Colonic mucosa (tissue), 4 donors: Measurements from ENCODE around the gene ERRFI1. TPM values are rescaled to one million over a fixed set of nuclear protein-coding genes. Genes with fewer than 3 reads are reported as not detected.

ENCODE experiments used
- DNase-seq: peaks from one replicate; pipeline ENCODE4 v3.0.0-alpha.2; 2020
- H3K27ac ChIP-seq: fragments of 200-600 bp; one replicate; pipeline ENCODE4 v1.8.0; 2021
- H3K27me3 ChIP-seq: fragments of 200-600 bp; one replicate; pipeline ENCODE4 v1.8.0; 2021
- H3K36me3 ChIP-seq: fragments of 200-600 bp; one replicate; pipeline ENCODE4 v1.8.0; 2021
- H3K4me1 ChIP-seq: fragments of 200-600 bp; one replicate; pipeline ENCODE4 v1.8.0; 2021; ENCODE audit warnings: mild to moderate bottlenecking
- H3K4me3 ChIP-seq: fragments of 200-600 bp; one replicate; pipeline ENCODE4 v1.8.0; 2021
- H3K9ac ChIP-seq, 2 donors: one replicate each; pipeline ENCODE4 v1.7.0; 2013; ENCODE audit warnings: control low read depth in 2 of 2, low read depth in 2 of 2, low read length in 2 of 2
- H3K9me3 ChIP-seq: fragments of 200-600 bp; one replicate; pipeline ENCODE4 v1.8.0; 2021
- intact Hi-C: fragments of 100-400 bp; cut with DNase I; formaldehyde crosslinking; loops from one replicate; pipeline ENCODE4 v1.14.1; 2022
- total RNA-seq, 2 donors: library from RNA; stranded (reverse); fragmentation: NEBNext Ultra II Directional in 1 of 2; extraction: Animal tissue kit (Norgen Biotek cat#: 25700) in 1 of 2; gene quantifications; one replicate each; pipeline ENCODE4 v1.2.1, GENCODE V29; 2021
- TF ChIP-seq, protein P1 (sequence below): fragments of 200-600 bp; IDR thresholded peaks from one replicate; pipeline ENCODE4 v1.8.0; 2022; ENCODE audit warnings: antibody characterized with exemption, mild to moderate bottlenecking
- donor health status: healthy.
- donor health status: DM: no; HTN: no; CAD: no.
- donor health status: DM: no; HTN: no; CAD: no.

The ERRFI1 gene
- total RNA-seq, 2 donors from 2014 or later, result 22.3 to 45.5 TPM

DNA sequence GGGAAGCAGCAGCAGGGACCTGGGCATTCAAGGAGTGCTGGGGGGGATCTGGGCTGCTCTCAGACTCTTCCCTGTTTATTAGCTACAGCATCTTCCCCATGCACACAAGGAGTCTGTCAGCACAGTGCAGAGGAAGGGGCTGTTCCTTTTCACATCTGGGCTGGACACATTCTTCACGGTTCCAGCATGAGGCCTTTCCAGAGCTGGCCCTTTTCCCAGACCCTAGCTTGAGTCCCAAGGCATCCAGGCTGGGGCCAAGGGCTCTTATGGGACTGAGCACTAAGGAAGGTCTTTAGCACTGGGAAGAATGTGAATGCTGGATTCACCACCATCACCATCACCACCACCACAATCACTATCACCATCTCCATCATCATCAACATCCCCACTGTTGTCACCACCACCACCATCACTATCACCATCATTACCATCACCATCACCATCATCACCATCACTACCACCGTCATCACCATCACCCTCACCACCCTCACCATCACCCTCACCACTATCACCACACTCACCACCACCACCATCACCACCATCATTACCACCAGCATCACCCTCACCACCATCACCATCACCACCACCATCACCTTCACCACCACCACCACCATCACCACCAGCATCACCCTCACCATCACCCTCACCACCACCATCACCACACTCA lies 36.2 kb downstream of the ERRFI1 start:
- H3K36me3 ChIP-seq, result no peaks in the 10 kb centered on the region
- H3K4me3 ChIP-seq, result no peak overlapping the region
- no peak for DNase-seq
- no peaks in the 10 kb centered on the region for H3K27me3 ChIP-seq
- no peak overlapping the region for H3K27ac ChIP-seq
- no peaks in the 10 kb centered on the region for H3K4me1 ChIP-seq
- TF ChIP-seq, protein P1, sequence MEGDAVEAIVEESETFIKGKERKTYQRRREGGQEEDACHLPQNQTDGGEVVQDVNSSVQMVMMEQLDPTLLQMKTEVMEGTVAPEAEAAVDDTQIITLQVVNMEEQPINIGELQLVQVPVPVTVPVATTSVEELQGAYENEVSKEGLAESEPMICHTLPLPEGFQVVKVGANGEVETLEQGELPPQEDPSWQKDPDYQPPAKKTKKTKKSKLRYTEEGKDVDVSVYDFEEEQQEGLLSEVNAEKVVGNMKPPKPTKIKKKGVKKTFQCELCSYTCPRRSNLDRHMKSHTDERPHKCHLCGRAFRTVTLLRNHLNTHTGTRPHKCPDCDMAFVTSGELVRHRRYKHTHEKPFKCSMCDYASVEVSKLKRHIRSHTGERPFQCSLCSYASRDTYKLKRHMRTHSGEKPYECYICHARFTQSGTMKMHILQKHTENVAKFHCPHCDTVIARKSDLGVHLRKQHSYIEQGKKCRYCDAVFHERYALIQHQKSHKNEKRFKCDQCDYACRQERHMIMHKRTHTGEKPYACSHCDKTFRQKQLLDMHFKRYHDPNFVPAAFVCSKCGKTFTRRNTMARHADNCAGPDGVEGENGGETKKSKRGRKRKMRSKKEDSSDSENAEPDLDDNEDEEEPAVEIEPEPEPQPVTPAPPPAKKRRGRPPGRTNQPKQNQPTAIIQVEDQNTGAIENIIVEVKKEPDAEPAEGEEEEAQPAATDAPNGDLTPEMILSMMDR, result no peak
- no peaks in the 10 kb centered on the region for H3K9me3 ChIP-seq
- intact Hi-C loops, result no loop called here
- no peak overlapping the region for H3K9ac ChIP-seq

DNA sequence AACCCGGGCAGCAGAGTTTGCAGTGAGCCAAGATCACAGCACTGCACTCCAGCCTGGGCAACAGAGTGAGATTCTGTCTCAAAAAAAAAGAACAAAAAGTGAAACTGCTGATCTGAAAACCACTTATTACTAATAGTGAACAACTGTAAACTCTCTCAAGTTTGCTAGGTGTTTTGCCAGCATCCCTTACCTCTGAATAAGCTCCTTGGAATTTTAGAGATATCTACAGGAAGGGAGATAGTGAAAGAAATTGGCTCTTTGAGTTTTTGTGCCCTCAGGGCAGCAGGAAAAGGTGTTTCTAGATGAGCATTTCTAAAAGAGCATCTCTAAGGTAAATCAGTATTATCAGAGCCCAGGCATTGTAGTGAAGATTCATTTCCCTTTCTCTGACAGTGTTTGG lies 37.5 kb downstream of the ERRFI1 start:
- H3K4me3 ChIP-seq, result no peak overlapping the region
- no peaks in the 10 kb centered on the region for H3K27me3 ChIP-seq
- intact Hi-C loops, result no loop called here
- H3K9me3 ChIP-seq, result no peaks in the 10 kb centered on the region
- no peak overlapping the region for H3K9ac ChIP-seq
- no peaks in the 10 kb centered on the region for H3K4me1 ChIP-seq
- no peak overlapping the region for H3K27ac ChIP-seq
- DNase-seq, result no peak
- TF ChIP-seq, protein P1, result no peak
- no peaks in the 10 kb centered on the region for H3K36me3 ChIP-seq

DNA sequence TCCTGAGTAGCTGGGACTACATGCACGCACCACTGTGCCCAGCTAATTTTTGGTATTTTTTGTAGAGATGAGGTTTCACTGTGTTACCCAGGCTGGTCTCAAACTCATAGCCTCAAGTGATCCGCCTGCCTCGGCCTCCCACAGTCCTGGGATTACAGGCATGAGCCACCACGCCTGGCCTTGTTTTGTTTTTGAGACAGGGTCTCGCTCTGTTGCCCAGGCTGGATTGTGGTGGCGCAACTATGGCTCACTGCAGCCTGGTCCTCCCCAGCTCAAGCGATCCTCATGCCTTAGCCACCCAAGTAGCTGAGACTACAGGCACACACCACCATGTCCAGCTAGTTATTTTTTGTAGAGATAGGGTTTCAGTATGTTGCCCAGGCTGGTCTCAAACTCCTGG lies 38.6 kb downstream of the ERRFI1 start:
- Histone ChIP-seq H3K9ac (no peak overlapping the region), H3K27me3 (no peaks in the 10 kb centered on the region), H3K36me3 (peaks cover 6% of the 10 kb centered on the region), H3K9me3 (no peaks in the 10 kb centered on the region), H3K4me1 (no peaks in the 10 kb centered on the region), H3K4me3 (no peak overlapping the region), H3K27ac (no peak overlapping the region)
- no peak for DNase-seq
- intact Hi-C loops, result no loop called here
- TF ChIP-seq, protein P1, result no peak

DNA sequence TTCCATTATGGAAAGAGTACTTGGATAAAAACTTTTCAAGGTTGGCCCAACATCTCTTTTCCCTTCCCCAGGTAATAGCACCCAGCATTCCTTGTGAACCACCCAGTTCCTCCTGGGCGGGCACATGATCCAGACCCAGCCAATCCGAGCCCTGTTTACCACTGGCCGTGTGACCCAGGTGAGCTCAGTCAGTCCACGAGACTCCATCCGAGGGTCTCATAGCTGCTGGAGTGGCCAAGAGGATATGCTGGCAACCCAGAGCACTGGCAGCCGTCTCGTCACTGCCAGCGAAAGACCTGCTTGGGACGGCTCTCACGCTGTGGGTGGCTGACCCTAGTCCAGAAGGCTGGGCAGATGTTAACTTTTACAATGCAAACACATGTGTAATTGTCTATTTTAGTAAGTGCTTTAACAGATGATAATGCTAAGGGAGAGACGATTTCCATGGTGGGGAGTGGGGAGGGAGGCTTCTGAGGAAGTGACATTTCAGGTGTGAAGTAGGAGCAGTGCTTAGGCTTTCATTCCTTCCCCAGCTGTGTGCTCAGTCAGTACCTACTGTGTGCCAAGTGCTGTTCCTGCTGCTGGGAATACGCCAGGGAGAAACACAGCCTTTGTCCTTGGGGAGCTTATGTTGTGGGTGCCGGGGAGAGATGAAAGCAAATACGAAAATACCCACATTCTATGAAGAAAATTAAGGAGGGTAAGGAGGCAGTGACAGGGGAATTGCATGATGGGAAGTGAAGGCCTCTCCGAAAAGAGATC lies 40.1 kb downstream of the ERRFI1 start:
- H3K4me3 ChIP-seq, result no peak overlapping the region

DNA sequence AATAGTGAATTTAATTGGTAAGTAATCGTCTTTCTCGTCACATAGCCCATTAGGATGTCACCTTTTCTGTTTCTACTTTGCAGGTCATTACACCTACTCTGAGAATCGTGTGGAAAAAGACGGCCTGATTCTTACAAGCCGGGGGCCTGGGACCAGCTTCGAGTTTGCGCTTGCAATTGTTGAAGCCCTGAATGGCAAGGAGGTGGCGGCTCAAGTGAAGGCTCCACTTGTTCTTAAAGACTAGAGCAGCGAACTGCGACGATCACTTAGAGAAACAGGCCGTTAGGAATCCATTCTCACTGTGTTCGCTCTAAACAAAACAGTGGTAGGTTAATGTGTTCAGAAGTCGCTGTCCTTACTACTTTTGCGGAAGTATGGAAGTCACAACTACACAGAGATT lies 41.3 kb downstream of the ERRFI1 start:
- Histone ChIP-seq H3K4me3 (no peak overlapping the region), H3K4me1 (no peaks in the 10 kb centered on the region), H3K27me3 (no peaks in the 10 kb centered on the region), H3K9ac (no peak overlapping the region), H3K36me3 (peaks cover 6% of the 10 kb centered on the region), H3K9me3 (no peaks in the 10 kb centered on the region), H3K27ac (no peak overlapping the region)
- TF ChIP-seq, protein P1, result no peak
- intact Hi-C loops, result no loop called here
- no peak for DNase-seq

More for the DNA sequence above, 40.1 kb downstream of the ERRFI1 start:
- Histone ChIP-seq H3K27ac (no peak overlapping the region), H3K4me1 (no peaks in the 10 kb centered on the region), H3K9ac (no peak overlapping the region), H3K9me3 (no peaks in the 10 kb centered on the region), H3K27me3 (no peaks in the 10 kb centered on the region), H3K36me3 (peaks cover 6% of the 10 kb centered on the region)
- intact Hi-C loops, result no loop called here
- TF ChIP-seq, protein P1, result no peak
- DNase-seq, result no peak
